GM18951 (cell line): ENCODE data around the gene PRKAR1A.
"Not testable (repeated sequence)": the region's sequence is repeated elsewhere in the genome, so short reads cannot be mapped to it uniquely, and the experiment has no call there.

Source experiments
- POLR2A ChIP-seq: IDR thresholded peaks from 4 replicates; pipeline ENCODE4 v1.6.1; 2011; ENCODE audit warnings: mild to moderate bottlenecking; ENCODE audit not compliant: insufficient read length, insufficient read depth; ENCODE audit errors: extremely low read depth
- in situ Hi-C: fragments of 300-500 bp; cut with MboI; formaldehyde crosslinking; loops from one replicate; pipeline ENCODE4 v1.12.0; 2022; ENCODE audit warnings: low sequenced_read_pairs, mixed read lengths, inconsistent platforms; ENCODE audit not compliant: unreplicated experiment

PRKAR1A gene

DNA sequence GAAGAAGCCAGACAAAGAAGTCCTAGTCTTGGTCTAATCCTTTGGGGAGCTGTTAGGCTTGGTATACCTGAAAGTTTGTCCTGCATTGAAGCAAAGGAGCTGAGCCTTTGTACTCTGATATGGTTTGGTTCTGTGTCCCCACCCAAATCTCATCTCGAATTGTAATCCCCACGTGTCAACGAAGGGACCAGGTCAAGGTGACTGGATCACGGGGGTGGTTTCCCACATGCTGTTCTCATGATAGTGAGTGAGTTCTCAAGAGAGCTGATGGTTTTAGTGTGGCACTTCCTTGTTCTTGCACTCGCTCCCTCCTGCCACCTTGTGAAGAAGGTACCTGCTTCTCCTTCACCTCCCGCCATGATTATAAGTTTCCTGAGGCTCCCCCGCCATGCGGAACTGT, 55.4 kb downstream of the PRKAR1A start:
- no peak for TF ChIP-seq POLR2A
- in situ Hi-C loops, result no loop called here

DNA sequence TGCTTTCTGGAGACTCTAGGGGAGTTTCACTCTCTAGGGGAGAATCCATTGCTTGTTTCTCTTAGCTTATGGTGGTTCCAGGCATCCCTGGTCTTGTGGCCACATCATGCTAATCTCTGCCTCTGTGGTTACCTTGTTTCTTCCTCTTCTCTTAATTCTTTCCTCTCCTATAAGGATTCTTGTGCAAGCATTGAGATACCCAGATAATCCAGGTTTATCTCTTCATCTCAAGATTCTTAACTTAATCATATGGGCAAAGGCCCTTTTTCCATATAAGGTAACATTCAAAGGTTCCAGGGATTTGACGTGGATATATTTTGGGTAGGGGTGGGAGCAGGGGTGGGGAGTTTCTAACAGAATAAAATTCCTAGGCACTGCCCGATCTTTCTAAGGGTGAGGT, 56.4 kb downstream of the PRKAR1A start:
- TF ChIP-seq POLR2A, result no peak
- in situ Hi-C loops, result no loop called here

DNA sequence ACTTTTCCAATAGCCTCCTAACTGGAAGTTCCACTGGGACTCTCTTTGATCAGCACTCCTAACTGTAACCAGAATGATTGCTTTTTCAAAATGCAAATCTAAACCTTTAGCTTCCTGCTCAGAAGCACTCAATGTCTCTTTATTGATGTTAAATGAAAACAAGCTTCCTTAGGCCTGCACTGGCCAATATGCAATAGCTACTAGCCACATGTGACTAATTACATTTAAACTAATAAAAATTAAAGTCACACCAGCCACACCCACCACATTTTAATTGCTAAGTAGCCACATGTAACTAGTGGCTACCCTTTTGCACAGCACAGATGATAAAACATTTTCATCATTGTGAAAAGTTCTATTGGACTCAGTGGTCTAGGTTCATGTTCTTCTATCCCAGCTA, 57.1 kb downstream of the PRKAR1A start:
- in situ Hi-C loops, result no loop called here
- TF ChIP-seq POLR2A, result no peak

DNA sequence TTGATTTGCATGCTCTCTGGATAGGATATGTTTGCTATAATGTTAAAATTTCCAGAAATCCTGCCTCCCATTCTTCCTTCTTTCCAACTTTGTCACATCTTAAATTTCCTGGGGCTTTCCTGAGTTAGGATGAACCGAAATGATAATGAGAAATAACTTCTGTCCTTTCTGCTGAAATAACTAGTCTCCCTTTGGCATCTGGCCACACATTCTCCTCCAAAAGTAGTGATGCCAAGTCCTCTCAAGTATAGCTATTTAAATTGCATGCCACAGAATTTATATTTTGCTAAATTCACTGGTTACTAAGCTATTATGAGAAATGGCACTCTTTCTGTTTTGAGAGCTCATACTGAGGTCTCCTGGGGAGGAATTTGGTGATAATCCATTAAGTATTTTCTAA, 58.3 kb downstream of the PRKAR1A start:
- TF ChIP-seq POLR2A, result no peak
- in situ Hi-C loops, result no loop called here

DNA sequence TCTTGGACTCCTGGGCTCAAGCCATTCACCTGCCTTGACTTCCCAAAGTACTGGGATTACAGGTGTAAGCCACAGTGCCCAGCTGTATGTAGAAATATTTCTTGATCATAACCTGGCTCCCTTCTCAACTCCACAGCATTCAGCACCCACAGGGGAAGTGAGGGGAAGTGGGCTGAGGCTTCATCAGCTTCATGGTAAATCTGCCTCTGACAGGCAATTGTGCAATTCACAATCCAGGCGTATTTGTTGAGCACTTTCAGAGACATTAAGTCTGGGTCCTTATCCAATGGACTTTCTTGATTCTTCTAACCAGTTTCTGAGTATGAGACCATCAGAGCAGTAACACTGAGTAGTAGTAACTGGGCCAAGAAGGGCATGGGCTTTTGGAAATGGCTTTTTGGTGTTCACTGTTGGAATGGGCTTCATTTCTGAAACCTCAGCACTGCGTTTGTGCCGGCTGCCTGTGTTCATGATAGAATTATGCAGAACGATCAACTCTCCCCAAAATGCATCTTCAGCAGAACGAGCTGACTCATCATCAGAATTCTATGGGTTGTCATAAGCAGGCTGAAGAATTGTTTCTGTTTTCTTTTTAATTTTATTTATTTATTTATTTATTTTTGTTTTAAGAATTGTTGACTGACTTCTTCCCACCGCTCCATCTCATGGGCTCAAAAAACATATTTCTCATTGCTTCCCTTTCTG, 60.1 kb downstream of the PRKAR1A start:
- no peak for TF ChIP-seq POLR2A
- in situ Hi-C loops, result no loop called here

DNA sequence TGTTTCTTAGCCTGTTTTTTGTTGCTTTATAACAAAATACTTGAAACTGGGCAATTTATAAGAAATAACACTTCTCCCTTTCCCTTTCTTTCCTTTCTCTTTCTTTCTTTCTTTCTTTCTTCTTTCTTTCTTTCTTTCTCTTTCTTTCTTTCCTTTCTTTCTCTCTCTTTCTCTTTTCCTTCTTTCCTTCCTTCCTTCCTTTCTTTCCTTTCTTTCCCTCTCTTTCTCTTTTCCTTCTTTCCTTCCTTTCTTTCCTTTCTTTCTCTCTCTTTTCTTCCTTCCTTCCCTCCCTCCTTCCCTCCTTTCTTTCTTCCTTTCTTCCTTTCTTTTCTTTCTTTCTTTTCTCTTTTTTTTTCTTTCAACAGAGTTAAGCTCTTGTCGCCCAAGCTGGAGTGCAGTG, 61.1 kb downstream of the PRKAR1A start:
- no peak for TF ChIP-seq POLR2A
- in situ Hi-C loops, result no loop called here

DNA sequence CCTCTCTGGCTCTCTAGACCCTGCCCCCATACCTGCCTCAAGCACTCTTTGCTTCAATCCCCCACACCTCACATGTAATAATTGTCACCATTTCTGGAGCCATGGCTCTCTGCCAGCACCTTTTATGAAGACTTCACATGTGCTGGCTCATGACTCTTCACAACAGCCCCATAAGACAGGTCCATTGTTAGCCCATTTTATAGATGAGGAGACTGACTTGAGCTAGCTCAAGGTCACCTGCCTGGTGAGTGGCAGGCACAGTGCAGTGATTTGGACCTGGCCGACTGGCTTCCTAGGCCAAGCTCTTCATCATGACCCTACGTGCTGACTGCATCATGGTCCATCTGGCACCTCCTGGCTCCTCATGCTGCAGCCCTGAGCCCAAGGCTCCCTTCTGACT, 63.9 kb downstream of the PRKAR1A start:
- no peak for TF ChIP-seq POLR2A
- in situ Hi-C loops, result no loop called here

DNA sequence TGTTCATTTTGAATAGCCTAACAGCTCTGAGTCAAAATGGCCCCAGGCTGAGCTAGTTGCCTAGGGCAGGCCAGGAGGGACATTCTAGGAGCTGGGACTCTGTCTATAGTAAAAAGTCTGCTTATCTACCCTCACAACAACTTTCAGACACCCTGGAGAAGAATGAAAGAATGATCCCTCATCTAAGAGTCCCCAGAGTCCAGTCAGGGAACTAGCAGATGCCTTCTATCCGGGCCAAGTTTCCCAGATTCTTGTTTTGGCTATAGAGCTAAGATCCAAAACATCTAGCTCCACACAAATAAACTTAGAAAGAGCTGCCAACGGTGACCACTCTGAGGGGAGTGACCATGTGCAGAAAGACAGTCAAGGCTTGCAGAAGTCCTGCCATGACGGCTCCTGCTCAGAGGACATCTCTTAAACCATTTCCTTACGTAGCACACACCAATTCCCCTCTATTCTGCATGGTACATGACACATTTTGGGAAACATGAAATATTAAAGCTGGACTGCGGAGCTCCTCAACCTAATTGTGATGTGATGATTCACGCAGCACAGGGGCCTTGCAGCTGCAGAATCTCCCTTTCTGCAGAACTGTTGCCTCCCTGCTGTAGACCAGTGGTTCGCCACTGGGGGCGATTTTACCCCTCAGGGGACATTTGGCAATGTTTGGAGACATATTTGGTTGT, 64.7 kb downstream of the PRKAR1A start:
- in situ Hi-C loops, result no loop called here
- TF ChIP-seq POLR2A, result no peak

DNA sequence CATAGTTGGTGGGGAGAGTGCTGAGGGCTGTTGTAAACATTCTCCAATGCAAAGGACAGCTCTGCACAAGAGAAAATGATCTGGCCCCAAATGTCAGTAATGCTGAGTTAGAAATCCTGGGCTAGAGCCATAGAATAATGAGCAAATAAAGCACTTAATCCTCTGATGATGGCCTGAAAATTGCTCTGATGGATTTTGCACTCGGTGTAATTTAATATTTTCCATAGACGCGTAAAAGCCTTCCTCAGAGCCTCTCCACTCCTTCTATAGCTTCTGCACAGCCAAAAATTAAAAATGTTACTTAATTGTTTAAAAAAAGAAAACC, 65.2 kb downstream of the PRKAR1A start:
- in situ Hi-C loops, result no loop called here
- no peak for TF ChIP-seq POLR2A

DNA sequence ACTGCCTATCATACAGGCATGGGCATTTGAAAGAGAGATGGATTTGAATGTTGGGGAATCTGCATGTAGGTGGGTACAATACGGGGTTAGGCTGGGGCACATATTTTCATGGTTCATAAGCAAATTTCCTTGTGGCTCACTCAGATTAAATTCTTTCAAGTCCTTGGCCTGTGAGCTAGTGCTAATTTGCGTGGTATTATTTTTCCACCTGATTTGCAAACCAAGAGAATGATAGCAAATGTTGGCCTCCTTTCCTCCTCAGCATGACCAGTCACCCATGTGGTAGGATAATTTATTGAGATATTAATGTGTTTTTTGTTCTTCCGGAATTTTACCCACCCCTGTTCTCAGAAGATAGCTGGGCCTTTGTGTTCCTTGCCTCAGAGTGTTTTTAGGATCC, 66.0 kb downstream of the PRKAR1A start:
- in situ Hi-C loops, result no loop called here
- no peak for TF ChIP-seq POLR2A

DNA sequence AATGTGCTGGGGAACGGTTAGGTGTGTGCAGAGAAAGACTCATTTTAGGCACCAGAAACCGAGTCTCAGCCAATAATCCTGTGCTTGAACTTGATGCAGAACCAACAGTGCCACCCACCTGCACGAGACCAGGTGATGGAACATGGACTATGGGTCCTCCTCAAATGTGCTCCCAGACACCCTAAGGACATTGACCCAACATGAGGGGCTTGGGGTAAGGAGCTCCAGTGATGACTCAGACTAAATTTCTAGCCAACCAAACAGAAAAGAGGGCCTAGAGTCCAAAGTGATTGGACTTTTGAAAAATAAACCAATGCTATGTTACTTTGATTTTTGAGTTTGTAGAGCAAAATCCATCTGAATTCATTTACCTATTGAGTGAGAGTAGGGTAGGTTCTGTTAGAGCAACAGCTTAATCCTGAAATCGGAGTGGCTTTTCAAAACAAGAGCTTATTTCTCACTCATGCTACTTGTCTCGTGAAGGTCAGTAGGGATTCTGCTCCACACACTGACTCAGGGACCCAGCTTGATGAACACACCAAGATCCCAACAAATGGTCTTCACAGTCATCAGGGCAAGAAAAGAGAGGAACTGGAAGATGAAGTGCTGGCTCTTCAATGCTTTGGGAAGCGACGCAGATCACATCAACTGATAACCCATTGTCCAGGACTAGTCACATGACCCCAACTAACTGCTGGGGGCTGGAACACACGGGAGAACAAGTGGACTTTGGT, 67.1 kb downstream of the PRKAR1A start:
- no peak for TF ChIP-seq POLR2A
- in situ Hi-C loops, result no loop called here

DNA sequence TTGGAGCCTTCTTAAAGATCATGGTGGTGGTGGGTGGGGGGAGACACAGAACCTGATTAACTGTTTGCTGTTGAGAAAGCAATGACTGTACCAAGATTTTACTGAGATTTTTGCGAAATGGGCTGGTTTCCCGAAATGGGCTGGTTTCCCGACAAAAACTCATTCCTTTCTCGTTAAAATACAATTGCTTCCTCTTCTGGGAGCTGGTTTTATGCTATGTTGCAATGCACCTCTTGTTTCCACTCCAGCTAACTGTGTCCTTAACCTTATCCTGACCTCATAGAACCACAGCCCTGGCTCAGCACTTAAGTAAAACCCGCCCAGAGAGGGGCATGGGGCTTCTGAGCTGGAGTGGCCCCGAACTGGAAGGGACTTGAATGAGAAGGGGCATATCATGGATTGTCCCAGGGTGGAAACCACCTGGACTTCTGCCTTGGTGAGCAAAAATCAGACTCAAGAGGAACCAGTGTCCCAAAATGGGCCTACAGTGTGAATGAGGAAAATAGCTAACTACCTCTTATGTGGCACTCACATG, 68.1 kb downstream of the PRKAR1A start:
- no peak for TF ChIP-seq POLR2A
- in situ Hi-C loops, result no loop called here

DNA sequence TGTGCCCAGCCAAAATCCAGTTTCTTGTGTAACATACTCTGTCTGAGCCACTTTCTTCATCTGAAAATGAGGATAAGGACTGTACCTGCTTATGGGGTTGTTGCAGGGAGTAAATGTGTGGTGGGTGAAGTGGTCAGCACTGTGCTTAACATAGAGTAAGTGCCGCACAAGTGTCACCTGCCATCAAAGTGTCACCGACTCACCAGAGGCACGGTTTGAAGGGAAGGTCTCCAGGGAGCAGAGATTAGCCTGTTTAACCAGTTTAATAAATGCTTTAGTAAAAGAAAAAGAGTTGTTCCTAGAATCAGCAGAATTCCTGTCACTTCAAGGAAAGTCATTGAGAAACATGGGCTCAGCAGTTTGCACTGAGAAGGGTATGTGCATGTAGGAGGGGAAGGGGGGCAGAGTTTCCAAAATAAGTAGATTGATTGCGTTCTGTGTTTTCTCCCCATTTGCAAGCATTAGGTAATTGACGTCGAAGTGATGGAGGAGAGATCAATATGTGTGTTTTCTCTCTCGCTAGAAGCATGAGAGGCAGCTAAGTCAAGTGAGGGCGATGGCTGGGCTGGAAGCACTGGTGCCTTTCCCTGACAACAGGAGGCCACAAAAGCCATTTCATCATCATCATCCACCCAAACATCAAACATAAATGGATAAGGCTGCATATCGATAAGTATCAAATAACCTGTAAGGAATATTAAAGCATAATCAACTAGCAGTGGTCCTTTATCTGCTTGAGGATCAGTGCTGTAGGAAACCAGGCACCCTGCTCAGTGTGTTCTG, 69.8 kb downstream of the PRKAR1A start:
- no peak for TF ChIP-seq POLR2A
- in situ Hi-C loops, result no loop called here

DNA sequence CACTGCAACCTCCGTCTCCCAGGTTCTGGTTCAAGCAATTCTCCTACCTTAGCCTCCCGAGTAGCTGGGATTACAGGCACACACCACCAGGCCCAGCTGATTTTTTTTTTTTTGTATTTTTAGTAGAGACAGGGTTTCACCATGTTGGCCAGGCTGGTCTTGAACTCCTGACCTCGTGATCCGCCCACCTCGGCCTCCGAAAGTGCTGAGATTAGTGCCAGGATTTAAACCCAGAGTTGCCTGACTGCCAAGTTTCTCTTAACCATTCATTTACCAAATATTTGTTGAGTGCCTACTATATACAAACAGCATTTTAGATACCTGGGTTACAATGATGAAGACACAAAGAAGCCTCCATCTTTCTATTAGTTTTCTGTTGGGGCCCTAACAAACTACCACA, 70.6 kb downstream of the PRKAR1A start:
- in situ Hi-C loops, result not testable (repeated sequence)
